NCI-H1694 (cell line): Measurements from ENCODE around the gene RAB25.
"Not testable (repeated sequence)": the region's sequence is repeated elsewhere in the genome, so short reads cannot be mapped to it uniquely, and the experiment has no call there.

Experiments used
- DNase-seq: peaks from one replicate; lab custom pipeline; 2025; lab: John Stamatoyannopoulos, UW

RAB25 gene

DNA sequence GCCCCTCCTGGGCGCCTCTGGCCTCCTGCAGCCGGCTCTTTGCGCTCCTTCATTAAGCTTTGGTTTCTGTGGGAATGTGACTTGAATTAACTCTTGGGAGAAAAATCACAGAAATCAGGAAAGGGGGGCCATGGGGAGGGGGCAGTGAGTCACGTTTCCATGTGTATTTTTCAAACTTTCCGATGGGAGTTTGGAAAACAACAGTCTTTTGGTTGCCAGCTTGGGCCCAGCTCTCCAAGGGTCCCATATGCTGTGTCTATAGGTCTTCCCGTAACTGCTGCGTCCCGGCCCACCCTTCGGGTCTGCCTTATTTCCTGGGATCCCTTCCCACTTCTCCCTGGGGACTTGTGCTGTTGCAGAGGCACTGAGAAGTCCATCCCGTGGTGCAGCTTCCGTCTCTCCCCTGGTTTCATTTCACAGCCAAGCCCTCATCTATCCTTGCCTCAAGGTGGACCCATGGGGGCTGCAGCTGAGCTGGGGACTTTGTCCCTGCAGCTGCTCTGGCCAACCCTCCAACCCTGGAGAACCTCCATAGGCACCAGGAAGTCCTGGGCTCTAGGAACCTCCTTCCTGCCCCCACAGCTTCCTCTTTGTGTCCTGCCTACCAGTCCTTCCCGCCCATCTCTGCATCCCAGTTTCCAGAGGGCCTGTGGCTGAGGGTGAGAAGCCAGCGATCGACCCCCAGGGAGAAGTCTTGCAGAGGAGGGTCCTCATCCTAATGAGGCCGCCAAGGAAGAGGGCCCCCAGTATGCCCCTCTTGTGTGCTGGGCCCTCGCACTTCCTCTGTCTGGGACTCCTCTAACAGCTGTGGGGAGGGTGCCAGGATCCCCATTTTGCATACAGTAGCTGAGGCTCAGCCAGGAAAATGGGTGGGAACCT lies 41.9 kb downstream of the RAB25 start:
- no peak for DNase-seq

DNA sequence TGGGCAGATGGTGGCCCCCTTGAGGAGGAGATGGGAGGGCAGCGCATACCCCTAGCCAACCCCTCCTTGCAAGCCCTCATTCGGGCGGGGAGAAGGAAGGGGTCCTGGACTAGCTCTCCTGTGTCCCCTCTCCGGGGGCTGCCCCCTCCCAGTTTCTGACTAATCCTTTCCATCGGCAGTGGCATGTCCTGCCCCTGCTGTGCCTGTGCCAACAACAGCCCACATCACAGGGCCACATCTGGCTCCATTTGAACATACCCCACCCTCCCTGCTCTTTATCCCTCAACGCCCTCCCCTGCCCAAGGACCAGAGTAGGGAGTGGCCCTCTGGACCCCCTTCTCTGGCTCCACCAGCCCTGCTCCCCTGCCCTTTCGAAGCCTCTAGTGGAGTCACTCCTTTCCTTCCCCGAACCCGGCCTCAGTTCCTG lies 42.6 kb downstream of the RAB25 start:
- no peak for DNase-seq

DNA sequence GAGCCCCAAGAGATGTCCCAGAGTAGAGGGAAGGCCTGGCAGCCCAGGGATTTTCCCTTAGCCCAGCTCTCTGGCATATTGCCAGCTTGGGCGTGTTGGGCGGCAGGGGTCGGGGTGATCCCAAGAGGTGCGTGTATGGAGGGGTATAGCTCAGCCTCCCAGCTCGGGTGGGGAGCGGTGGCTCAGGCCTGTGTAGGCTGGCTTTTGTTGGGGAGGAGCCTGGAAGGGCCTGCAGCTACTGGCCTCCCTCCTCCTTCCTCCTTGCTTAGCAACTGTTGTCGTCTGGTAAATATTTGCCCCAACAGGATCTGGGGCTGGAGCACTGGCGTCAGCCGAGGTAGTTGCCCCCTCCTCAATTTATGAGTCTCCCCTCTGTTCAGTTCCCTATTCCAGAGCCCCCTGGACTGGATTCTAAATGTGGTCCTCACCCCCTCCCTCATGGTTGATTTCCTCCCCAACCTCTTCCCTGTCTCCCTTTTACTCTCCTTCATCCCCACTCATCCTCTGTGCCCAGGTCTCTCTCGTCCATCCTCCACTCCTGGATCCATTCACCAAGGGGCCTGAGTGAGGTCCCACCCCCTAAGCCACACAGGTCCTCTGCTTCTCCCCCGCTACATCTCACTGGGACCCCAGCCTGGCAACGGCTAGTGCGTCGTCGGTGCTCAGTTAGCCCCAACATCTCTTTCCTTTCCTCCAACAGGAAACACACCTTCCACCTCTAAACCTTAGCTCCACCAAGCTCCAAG lies 43.3 kb downstream of the RAB25 start:
- peak; percentile 54 for DNase-seq

DNA sequence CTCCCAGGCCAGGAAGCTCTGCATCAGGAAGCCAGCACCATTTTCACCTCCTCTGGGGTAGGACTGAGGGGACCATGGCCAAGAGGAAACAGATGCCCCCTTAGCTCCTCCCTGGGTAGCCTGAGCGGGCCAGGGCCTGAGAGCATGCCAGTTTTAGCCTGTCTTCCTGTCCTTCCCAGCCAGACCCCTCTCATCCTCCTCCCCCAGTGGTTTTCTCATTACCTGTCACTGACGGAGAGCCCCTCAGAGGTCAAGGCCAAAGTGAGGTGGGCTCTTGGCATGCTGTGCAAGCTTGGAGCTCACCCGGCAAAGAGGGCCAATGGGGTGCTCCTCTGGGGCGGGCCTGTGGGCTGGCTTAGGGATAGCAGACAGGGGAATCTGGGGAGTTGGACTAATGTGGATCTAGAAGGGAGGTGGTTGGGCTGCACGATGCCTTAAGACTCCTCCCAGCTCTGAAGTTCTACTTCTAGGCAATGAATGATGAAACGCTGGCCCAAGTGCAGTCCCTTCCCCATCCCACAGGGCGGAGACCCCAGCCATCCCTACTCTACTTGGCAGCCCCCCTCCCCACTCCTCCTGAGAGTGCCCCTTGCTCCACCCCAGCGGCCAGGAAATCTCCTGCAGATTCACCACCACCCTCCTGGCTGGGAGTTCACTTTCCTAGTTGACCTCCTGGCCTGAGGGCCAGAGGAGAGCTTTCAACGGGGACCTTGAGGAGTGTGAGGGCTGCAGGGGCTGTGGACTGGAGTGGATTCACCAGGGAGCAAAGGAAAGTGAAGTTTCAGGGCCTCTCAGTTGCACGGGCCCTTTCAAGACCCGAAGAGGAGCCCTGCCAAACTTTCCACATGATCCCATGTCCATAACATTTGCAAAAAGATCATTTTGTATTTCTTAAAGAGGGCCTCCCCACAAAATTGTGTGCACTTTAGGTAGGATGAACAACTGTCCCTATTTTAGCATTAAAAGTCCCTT lies 44.2 kb downstream of the RAB25 start:
- no peak for DNase-seq

DNA sequence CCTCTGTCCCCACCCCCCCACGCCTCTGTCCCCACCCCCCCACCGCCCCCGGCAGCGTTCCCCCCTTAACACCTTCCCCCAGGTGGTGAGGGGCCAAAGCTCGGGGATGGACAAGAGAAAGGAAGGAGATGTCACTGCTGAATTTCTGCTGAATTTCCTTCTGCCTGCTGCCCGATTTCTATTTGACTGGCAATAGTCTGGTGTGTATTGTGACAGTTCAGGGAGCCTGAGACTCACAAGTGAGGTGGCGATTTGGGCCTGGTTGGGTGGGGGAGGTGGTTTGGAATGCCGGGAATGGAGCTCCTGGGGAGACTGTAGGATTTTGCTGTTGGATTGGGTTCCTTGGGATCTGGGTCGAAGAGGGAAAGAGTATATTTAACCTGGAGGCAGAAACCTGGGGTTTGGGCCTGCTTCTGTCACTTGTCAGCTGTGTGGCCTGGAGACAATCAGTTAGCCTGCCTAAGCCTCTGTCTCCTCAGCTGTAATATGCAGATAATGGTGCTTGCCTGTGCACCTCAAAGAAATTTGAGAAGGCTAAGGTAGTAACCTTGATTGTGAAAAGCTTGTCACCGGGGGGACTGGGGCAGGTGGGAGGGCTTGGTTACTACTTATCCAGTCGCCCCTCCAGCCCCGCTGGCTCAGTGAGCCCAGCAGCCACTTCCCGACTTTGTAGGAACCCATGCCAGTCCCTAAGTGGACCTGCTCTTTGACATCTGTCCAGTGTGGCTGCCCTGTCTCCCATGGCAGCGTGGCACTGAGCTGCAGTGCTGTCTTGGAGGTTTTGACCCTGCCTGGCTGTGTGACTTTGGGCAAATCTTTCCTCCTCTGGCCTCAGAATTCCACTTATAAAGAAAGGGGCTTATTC lies 45.9 kb downstream of the RAB25 start:
- DNase-seq, result no peak

DNA sequence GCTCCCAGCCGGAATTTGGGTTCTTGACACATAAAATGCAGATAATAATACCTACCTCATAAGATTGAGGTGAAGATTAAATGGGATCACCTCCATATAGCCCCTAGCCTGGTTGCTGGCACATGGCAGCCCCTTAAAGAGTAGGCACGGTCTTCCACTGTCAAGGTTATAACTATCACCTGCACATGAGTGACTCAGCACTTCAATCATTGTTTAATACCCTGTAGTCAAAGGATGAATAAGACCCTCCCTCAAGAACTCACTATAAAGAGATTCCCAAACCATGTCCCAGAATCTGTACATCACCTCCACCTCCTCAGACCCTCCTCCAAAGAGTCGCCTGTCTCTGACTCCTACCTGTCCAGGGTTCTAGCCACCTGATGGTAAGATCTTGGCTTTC lies 47.1 kb downstream of the RAB25 start:
- DNase-seq, result no peak

DNA sequence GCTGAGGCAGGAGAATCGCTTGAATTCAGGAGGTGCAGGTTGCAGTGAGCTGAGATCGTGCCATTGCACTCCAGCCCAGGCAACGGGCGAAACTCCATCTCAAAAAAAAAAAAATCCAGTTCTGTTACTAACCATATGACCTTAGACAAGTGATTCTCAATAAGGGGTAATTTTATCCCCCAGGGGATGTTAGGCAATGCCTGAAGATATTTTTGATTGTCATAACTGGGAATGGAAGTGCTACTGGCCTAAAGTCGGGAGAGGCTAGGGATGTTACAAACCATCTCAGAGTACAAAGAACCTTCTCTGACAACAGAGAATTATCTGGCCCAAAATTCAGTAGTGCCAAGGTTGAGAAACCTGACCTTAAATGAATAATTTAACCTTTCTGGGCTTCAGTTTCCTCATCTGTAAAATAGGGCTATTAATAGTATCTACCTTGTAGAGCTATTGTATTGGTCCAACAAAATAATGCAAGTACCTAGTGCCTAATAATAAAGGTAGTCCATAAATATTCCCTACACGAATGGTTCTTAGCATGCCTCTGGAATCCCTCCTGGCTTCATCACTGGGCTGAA lies 47.8 kb downstream of the RAB25 start:
- no peak for DNase-seq

DNA sequence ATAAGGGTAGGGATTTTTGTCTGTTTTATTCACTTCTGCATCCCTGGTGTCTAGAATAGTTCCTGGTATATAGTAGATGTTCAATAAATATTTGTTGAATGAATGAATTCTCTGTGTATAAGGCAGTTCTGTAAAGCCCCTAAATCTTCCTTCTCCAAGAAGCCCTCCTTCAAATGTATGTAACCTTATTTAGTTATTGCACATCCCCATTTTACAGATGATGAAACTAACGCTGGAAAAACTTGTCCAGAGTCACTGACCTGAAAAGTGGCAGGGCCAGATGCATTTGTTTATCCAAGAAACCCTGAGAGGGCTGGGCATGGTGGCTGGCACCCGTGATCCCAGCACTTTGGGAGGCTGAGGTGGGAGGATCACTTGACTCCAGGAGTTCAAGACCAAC lies 49.3 kb downstream of the RAB25 start:
- DNase-seq, result no peak

DNA sequence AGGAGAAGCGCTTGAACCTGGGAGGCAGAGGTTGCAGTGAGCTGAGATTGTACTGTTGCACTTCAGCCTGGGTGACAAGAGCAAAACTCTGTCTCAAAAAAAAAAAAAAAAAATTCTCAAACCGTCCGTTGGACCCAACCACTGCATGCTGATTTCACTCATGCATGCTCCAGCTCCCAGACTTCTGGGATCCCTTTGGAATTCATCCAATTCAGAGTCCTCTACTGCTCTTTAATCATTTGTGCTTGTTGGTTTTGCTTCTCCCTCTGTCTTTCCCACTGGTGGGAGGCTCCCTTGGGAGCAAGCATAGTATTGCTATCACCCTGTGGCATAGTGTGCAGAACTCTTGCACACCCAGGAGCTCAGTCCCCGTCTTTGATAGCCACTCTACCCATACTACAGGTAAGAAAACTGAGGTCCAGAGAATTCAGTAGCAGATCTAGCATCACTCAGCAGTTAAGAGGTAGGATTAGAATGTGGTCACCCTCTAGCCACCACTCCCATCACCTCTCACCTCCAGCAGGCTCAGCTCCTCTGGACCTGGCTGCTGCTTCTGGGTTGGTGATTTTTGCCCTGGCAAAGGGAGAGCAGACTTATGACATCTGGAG lies 50.5 kb downstream of the RAB25 start:
- DNase-seq, result no peak

DNA sequence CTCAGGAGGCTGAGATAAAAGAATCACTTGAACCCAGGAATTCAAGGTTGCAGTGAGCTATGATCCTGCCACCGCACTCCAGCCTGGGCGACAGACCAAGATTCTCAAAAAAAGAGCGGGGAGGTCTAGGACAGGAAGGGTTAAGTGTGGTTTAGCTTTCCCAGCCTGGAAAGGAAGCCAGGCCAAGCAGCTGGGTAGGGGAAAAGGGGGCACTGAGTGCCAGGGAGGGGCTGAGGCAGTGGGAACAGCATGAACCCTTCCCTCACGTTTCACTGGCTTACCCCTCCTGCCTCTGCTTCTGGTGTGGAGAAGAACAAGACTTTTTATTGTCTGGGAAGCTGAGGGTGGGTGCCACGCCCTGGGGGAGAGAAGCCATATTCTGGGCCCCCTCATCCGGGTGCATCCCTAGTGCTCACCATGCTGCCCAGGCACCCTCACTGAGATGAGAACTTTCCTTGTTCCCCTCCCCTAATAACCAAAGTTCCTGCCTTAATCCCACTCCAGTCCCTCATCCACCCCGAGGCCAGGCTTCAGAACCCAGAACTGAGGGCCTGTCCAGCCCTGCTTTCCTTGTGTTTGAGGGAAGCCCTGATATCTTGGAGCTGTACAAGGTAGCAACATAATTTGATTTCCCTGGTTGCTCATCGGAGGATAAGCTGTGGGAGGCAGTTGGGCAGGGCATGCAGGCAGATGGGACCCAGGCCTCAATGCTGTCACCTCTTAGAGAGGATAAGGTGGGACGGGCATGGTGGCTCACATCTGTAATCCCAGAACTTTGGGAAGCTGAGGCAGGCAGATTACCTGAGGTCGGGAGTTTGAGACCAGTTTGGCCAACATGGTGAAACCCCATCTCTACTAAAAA lies 51.5 kb downstream of the RAB25 start:
- no peak for DNase-seq

DNA sequence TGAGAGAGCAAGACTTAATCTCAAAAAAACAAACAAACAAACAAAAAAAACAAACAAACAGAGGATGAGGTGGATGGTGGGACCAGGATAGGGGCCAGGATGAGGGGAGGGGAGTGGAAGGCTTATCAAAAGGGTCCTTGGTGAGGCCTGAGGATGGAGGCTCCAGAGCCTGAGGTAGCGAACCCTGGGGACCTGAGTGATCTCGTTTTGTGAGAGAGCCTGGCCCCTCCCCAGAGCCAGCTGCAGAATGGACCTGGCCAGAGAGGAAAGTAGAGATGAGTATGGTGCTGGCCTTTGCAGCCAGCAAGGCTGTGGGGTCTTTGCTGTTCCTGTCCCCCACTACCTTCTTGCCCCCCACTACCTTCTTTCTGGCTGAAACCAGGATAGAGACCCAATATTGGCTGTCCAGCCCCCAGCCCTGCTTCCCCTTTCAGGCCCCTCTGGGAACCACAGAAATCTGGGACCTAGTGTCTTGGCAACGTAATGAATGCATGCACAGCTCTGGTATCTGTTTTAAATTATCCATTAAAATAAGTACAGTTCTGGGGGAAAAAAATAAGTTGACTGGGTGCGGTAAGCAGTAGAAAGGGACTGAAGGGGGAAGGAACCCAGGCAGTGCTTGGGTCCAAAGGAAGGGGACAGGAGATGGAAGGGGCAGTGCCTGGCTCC lies 52.5 kb downstream of the RAB25 start:
- no peak for DNase-seq

DNA sequence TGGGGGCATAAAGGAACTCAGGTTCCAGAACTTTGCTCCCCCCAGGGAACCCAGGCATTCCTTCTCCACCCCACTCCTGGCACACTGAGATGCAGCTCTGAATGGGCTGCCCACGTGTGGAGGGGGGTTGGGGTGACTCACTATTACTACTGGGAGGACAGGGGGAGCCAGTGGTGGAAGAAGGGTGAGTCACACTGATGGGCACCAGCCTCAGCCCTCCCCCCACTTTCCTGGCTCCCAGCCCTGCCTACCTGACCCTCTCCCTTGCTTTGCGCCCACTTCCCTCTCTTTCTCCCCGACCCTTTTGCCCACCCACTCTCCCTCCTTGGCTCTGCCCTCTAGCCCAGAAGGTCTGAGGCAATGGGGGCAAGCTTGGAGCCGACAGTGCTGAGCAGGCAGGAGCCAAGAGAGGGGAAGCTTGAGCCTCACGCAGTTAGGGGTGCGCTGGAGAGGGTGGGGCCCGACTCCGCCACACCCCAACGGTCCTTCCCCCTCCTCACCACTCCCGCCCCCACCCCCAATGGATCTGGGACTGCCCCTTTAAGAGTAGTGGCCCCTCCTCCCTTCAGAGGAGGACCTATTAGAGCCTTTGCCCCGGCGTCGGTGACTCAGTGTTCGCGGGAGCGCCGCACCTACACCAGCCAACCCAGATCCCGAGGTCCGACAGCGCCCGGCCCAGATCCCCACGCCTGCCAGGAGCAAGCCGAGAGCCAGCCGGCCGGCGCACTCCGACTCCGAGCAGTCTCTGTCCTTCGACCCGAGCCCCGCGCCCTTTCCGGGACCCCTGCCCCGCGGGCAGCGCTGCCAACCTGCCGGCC lies 53.4 kb downstream of the RAB25 start, which contains the start of gene LMNA:
LMNA (plus strand) TSS at position 611 of the 818 bp plus-strand sequence. CDS start 208 bp downstream, outside the sequence.
- peak; percentile 72 for DNase-seq

DNA sequence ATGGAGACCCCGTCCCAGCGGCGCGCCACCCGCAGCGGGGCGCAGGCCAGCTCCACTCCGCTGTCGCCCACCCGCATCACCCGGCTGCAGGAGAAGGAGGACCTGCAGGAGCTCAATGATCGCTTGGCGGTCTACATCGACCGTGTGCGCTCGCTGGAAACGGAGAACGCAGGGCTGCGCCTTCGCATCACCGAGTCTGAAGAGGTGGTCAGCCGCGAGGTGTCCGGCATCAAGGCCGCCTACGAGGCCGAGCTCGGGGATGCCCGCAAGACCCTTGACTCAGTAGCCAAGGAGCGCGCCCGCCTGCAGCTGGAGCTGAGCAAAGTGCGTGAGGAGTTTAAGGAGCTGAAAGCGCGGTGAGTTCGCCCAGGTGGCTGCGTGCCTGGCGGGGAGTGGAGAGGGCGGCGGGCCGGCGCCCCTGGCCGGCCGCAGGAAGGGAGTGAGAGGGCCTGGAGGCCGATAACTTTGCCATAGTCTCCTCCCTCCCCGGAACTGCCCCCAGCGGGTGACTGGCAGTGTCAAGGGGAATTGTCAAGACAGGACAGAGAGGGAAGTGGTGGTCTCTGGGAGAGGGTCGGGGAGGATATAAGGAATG lies 54.1 kb downstream of the RAB25 start:
- no peak for DNase-seq

DNA sequence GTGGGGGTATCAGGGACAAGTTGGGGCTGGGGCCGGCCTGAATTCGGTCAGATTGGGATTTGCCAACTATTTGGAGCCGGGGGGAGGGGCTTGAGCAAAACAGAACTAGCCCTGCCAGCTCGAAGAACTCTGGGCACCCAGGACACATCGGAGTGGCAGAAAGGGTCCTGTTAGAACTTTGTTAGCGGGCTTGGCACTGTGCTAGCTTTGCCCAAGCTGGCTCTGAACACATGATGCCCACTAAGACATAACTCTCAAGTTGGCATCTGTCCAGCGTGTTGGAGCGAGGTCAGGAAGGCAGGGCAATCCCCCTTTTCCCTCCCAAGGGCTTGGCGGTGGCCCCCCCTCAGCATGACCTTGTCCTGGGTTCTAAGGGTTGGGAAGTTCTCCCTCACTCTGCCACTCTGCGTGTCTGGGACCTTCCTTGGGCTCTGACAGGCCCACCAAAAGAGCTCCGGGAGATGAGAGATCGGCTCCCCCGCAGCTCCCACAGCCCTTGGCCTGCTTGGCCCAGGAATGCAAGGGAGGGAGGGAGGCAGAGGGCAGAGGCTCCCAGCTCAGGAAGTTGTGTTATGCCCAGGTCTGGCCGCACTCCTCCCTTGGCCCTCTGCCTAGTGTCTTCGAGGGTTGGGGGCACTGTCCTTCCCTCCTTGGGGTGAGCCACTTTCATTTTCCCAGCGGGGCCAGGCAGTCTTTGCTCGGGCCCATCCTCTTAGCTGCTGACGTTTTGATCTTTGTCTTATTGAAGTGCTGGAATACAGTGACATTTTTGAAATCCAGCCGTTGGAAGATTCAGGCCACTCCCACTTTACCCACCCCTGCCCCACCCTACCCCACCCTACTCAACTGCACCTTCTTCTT lies 54.8 kb downstream of the RAB25 start:
- peak; percentile 25 for DNase-seq

DNA sequence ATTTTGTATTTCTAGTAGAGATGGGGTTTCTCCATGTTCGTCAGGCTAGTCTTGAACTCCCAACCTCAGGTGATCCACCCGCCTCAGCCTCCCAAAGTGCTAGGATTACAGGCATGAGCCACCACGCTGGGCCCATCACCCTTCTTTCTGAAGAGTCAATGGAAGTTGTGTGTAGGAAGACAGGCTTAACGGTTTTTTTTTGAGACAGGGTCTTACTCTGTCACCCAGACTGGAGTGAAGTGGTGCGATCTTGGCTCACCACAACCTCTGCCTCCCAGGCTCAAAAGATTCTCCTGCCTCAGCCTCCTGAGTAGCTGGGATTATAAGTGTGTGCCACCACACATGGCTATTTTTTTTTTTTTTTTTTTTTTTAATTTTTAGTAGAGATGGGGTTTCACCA lies 55.8 kb downstream of the RAB25 start:
- not testable (repeated sequence) for DNase-seq

DNA sequence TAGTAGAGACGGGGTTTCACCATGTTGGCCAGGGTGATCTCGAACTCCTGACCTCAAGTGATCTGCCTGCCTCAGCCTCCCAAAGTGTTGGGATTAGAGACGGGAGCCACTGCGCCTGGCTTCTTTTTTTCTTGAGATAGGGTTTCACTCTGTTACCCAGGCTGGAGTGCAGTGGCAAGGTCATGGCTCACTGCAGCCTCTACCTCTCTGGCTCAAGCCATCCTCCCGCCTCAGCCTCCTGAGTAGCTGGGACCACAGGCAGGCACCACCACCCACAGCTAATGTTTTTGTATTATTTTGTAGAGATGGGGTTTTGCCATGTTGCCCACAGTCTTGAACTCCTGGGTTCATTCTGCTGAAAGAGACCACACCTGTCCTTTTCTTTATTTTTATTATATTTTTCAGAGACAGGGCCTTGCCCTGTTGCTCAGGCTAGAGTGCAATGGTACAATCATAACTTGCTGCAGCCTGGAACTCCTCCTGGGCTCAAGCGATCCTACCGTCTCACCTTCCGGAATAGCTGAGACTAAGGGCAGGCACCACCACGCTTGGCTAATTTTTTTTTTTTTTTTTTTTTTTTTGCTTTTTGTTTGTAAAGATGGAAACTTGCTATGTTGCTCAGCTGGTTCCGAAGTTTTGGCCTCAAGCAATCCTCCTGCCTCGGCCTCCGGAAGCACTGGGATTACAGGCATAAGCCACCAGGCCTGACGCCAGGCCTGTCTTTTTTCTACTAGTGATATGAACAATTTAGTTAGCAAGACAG lies 56.6 kb downstream of the RAB25 start:
- DNase-seq, result no peak
